NCI-H1092 (cell line): ENCODE data around the gene CDHR2.

Source experiments
- DNase-seq: peaks from one replicate; lab custom pipeline; 2025; lab: John Stamatoyannopoulos, UW

Gene CDHR2

GRCh38 chr5:176640616-176641015 lies 91.5 kb downstream of the CDHR2 start:
- DNase-seq: no peak

GRCh38 chr5:176642675-176643490 lies 93.7 kb downstream of the CDHR2 start:
- DNase-seq: no peak

- no peak for DNase-seq
These were observed 94.5 kb downstream of the CDHR2 start for GRCh38 chr5:176643491-176644219.

- DNase-seq: no peak
These were observed 95.2 kb downstream of the CDHR2 start for GRCh38 chr5:176644294-176644693.

- no peak for DNase-seq
These were observed 95.9 kb downstream of the CDHR2 start for GRCh38 chr5:176644878-176645670.
